H1 (cell line): ENCODE results near the gene PAF1. TPM values are rescaled to one million over a fixed set of nuclear protein-coding genes. Genes with fewer than 3 reads are reported as not detected.

Source experiments
- CTCF ChIA-PET: fragments of 300-600 bp; sonication (Branson Sonifier 250); formaldehyde crosslinking; loops from one replicate; lab custom pipeline; 2021; ENCODE audit not compliant: partially characterized antibody; lab: Charles Lee
- POLR2A ChIA-PET: fragments of 300-600 bp; sonication (Branson Sonifier 250); formaldehyde crosslinking; loops from one replicate; lab custom pipeline; 2021; ENCODE audit warnings: inconsistent platforms; ENCODE audit not compliant: partially characterized antibody; lab: Charles Lee
- DNase-seq, 2 experiments: peaks; one replicate each; pipeline versions ENCODE4 v3.0.0 to v3.0.0-alpha.2; 2010 to 2022; ENCODE audit warnings: low spot score in 2 of 2, low read depth in 1 of 2, mixed read lengths in 1 of 2
- FAIRE-seq: peaks from 2 replicates; lab custom pipeline; 2011; peaks lifted over from hg19 to GRCh38; lab: Jason Lieb, UNC
- H2AFZ ChIP-seq: 2 replicates; pipeline ENCODE4 v1.8.1; 2012; ENCODE audit warnings: low read length, inconsistent platforms
- H2AK5ac ChIP-seq: 2 replicates; pipeline ENCODE4 v1.6.1; 2013; ENCODE audit warnings: low read depth, low read length
- H2BK120ac ChIP-seq: replicated peaks from 2 replicates; pipeline ENCODE3; 2013; ENCODE audit warnings: low read depth, low read length, inconsistent platforms
- H2BK12ac ChIP-seq: 2 replicates; pipeline ENCODE4 v1.6.1; 2013; ENCODE audit warnings: low read depth, low read length
- H2BK15ac ChIP-seq: 2 replicates; pipeline ENCODE4 v1.6.1; 2013; ENCODE audit warnings: low read length
- H2BK20ac ChIP-seq: 2 replicates; pipeline ENCODE4 v1.6.1; 2013; ENCODE audit warnings: low read length
- H2BK5ac ChIP-seq: 2 replicates; pipeline ENCODE4 v1.6.1; 2013; ENCODE audit warnings: low read depth, low read length
- H3K14ac ChIP-seq: 2 replicates; pipeline ENCODE4 v1.6.1; 2013; ENCODE audit warnings: inconsistent platforms; ENCODE audit not compliant: insufficient read length
- H3K18ac ChIP-seq: 2 replicates; pipeline ENCODE4 v1.6.1; 2013; ENCODE audit warnings: low read length; ENCODE audit errors: extremely low read depth
- H3K23ac ChIP-seq: 2 replicates; pipeline ENCODE4 v1.6.1; 2013; ENCODE audit warnings: inconsistent platforms; ENCODE audit not compliant: insufficient read length
- H3K23me2 ChIP-seq: 2 replicates; pipeline ENCODE4 v1.6.1; 2013; ENCODE audit warnings: low read depth, low read length
- H3K27ac ChIP-seq: 2 replicates; pipeline ENCODE4 v1.6.1; 2011; ENCODE audit warnings: low read depth, low read length, inconsistent platforms
- H3K27me3 ChIP-seq, 4 experiments: replicated peaks in 1 of 4; 1 replicate in 1 of 4; 2 replicates in 3 of 4; pipeline versions ENCODE4 v1.6.1 to v1.8.1; 2011 to 2013; ENCODE audit warnings: low read length in 3 of 4, mild to moderate bottlenecking in 3 of 4, inconsistent platforms in 2 of 4, mixed read lengths in 2 of 4, moderate library complexity in 1 of 4; ENCODE audit not compliant: control insufficient read depth in 3 of 4, insufficient read depth in 3 of 4; ENCODE audit errors: extremely low read depth in 1 of 4
- H3K36me3 ChIP-seq, 4 experiments: 2 replicates each; pipeline versions ENCODE4 v1.6.1 to v1.8.1; 2011 to 2013; ENCODE audit warnings: mild to moderate bottlenecking in 4 of 4, low read length in 3 of 4, moderate library complexity in 2 of 4, control low read depth in 1 of 4, inconsistent platforms in 1 of 4; ENCODE audit not compliant: insufficient read depth in 4 of 4, control insufficient read depth in 2 of 4
- H3K4ac ChIP-seq: replicated peaks from 2 replicates; pipeline ENCODE3; 2013; ENCODE audit warnings: low read length, low read depth, mixed read lengths, inconsistent platforms; ENCODE audit not compliant: insufficient read length
- H3K4me1 ChIP-seq, 4 experiments: replicated peaks in 1 of 4; 1 replicate in 1 of 4; 2 replicates in 3 of 4; pipeline versions ENCODE4 v1.6.1 to v1.8.1; 2011 to 2013; ENCODE audit warnings: low read length in 3 of 4, inconsistent platforms in 2 of 4, mixed read lengths in 1 of 4; ENCODE audit not compliant: insufficient read depth in 4 of 4, control insufficient read depth in 3 of 4
- H3K4me2 ChIP-seq, 2 experiments: 2 replicates each; pipeline versions ENCODE4 v1.6.1 to v1.8.1; 2011 to 2013; ENCODE audit warnings: low read depth in 2 of 2, low read length in 2 of 2, control low read depth in 1 of 2, inconsistent platforms in 1 of 2, mild to moderate bottlenecking in 1 of 2; ENCODE audit not compliant: insufficient read depth in 1 of 2
- H3K4me3 ChIP-seq, 4 experiments: fragments of 200-600, 300-600 bp in 1 of 4; sonication (generic), shearing (Covaris generic), sonication (Bioruptor Twin) in 1 of 4; 2 replicates each; pipeline versions ENCODE4 v1.5.1 to v1.8.1; 2011 to 2016; ENCODE audit warnings: low read length in 4 of 4, low read depth in 3 of 4, control low read depth in 2 of 4, inconsistent platforms in 2 of 4, mild to moderate bottlenecking in 2 of 4, mixed read lengths in 1 of 4, moderate library complexity in 1 of 4; ENCODE audit not compliant: insufficient read depth in 2 of 4; ENCODE audit errors: extremely low read depth in 1 of 4
- H3K56ac ChIP-seq: replicated peaks from 2 replicates; pipeline ENCODE3; 2013; ENCODE audit warnings: low read depth, mild to moderate bottlenecking, mixed read lengths, low read length, inconsistent platforms; ENCODE audit not compliant: insufficient read length
- H3K79me1 ChIP-seq: 2 replicates; pipeline ENCODE4 v1.6.1; 2013; ENCODE audit warnings: low read depth, low read length, control low read depth
- H3K79me2 ChIP-seq, 2 experiments: 2 replicates each; pipeline versions ENCODE4 v1.6.1 to v1.8.1; 2012 to 2013; ENCODE audit warnings: low read length in 2 of 2, mild to moderate bottlenecking in 2 of 2, inconsistent platforms in 1 of 2; ENCODE audit not compliant: insufficient read depth in 2 of 2, control insufficient read depth in 1 of 2
- H3K9ac ChIP-seq, 4 experiments: replicated peaks in 1 of 4; 1 replicate in 1 of 4; 2 replicates in 3 of 4; pipeline versions ENCODE4 v1.6.1 to v1.8.1; 2011 to 2013; ENCODE audit warnings: low read depth in 3 of 4, low read length in 3 of 4, control low read depth in 2 of 4, mild to moderate bottlenecking in 2 of 4, moderate library complexity in 2 of 4, inconsistent platforms in 1 of 4; ENCODE audit errors: extremely low read depth in 1 of 4
- H3K9me3 ChIP-seq, 2 experiments: 2 replicates each; pipeline versions ENCODE4 v1.6.1 to v1.8.1; 2012 to 2013; ENCODE audit warnings: mild to moderate bottlenecking in 2 of 2, moderate library complexity in 2 of 2, control low read depth in 1 of 2, inconsistent platforms in 1 of 2, low read depth in 1 of 2, low read length in 1 of 2, mixed read lengths in 1 of 2; ENCODE audit not compliant: insufficient read depth in 2 of 2
- H4K20me1 ChIP-seq, 2 experiments: replicated peaks in 1 of 2; 2 replicates each; pipeline versions ENCODE3 to v1.8.1; 2011 to 2013; ENCODE audit warnings: inconsistent platforms in 2 of 2, low read length in 2 of 2, mild to moderate bottlenecking in 1 of 2; ENCODE audit not compliant: insufficient read depth in 2 of 2, control insufficient read depth in 1 of 2
- H4K5ac ChIP-seq: 2 replicates; pipeline ENCODE4 v1.6.1; 2013; ENCODE audit warnings: low read length, low read depth, mixed read lengths, inconsistent platforms; ENCODE audit not compliant: insufficient read length
- H4K8ac ChIP-seq: 2 replicates; pipeline ENCODE4 v1.8.0; 2013; ENCODE audit warnings: mild to moderate bottlenecking, moderate library complexity, low read length, inconsistent platforms; ENCODE audit not compliant: insufficient read depth; ENCODE audit errors: extremely low read depth
- H4K91ac ChIP-seq: replicated peaks from 2 replicates; pipeline ENCODE3; 2013; ENCODE audit warnings: low read length, mixed read lengths, inconsistent platforms; ENCODE audit not compliant: insufficient read length
- ASH2L ChIP-seq: fragments of 200-600, 300-600 bp; sonication (generic); IDR thresholded peaks from one replicate; pipeline ENCODE4 v1.7.1; 2017; ENCODE audit warnings: low read length
- CBX5 ChIP-seq: fragments of 300-800, 300-1000 bp; sonication (generic); IDR thresholded peaks from 2 replicates; pipeline ENCODE4 v1.7.1; 2016; ENCODE audit warnings: antibody characterized with exemption, low read length, low read depth
- CREB1 ChIP-seq: IDR thresholded peaks from 2 replicates; pipeline ENCODE4 v1.6.1; 2012; ENCODE audit warnings: inconsistent platforms
- CTBP2 ChIP-seq: IDR thresholded peaks from 2 replicates; pipeline ENCODE4 v1.7.0; 2011; ENCODE audit warnings: borderline replicate concordance, mild to moderate bottlenecking, moderate library complexity, mixed read lengths, low read length; ENCODE audit not compliant: insufficient read depth, insufficient read length
- EZH2 ChIP-seq: fragments of 200-600 bp; sonication (generic); IDR thresholded peaks from 2 replicates; pipeline ENCODE4 v1.7.1; 2012; ENCODE audit warnings: low read depth, mild to moderate bottlenecking, moderate library complexity, low read length, inconsistent platforms; ENCODE audit not compliant: severe bottlenecking
- JUN ChIP-seq: IDR thresholded peaks from 2 replicates; pipeline ENCODE4 v1.6.1; 2011; ENCODE audit warnings: low read depth, mild to moderate bottlenecking, improper control_type of control experiment, low read length
- KDM5A ChIP-seq: fragments of 200-600 bp; IDR thresholded peaks from 2 replicates; pipeline ENCODE4 v1.7.1; 2012; ENCODE audit warnings: mild to moderate bottlenecking, low read length, inconsistent platforms, mixed read lengths
- POU5F1 ChIP-seq: IDR thresholded peaks from 2 replicates; pipeline ENCODE4 v1.6.1; 2011; ENCODE audit warnings: low read depth, mild to moderate bottlenecking, low read length, moderate library complexity
- RAD21 ChIP-seq, 2 experiments: IDR thresholded peaks in 1 of 2; conservative IDR thresholded peaks in 1 of 2; 2 replicates each; pipeline ENCODE4 v1.6.1; 2011; ENCODE audit warnings: low read depth in 2 of 2, low read length in 2 of 2, improper control_type of control experiment in 1 of 2, inconsistent platforms in 1 of 2, mild to moderate bottlenecking in 1 of 2, moderate library complexity in 1 of 2
- RXRA ChIP-seq: IDR thresholded peaks from 2 replicates; pipeline ENCODE4 v1.6.1; 2011; ENCODE audit warnings: low read depth, mild to moderate bottlenecking, low read length, moderate library complexity; ENCODE audit not compliant: insufficient read depth
- SIRT6 ChIP-seq: IDR thresholded peaks from one replicate; pipeline ENCODE4 v1.7.1; 2012; ENCODE audit warnings: low read length, inconsistent platforms
- SUZ12 ChIP-seq: fragments of 200-600 bp; sonication (generic); IDR thresholded peaks from 2 replicates; pipeline ENCODE4 v1.6.1; 2012; ENCODE audit warnings: mild to moderate bottlenecking, inconsistent platforms, low read length, moderate library complexity, mixed read lengths
- TAF1 ChIP-seq: IDR thresholded peaks from 2 replicates; pipeline ENCODE4 v1.6.1; 2011; ENCODE audit warnings: mild to moderate bottlenecking, low read depth, low read length
- WGBS, 2 experiments: shearing (Covaris generic) in 1 of 2; methylation state at CpG; one replicate each; pipeline versions ENCODE4 v1.1.6 to v1.1.7; 2013 to 2015; ENCODE audit warnings: low lambda C conversion rate in 2 of 2, mixed read lengths in 2 of 2, inconsistent platforms in 1 of 2, low coverage in 1 of 2, missing lambda C conversion rate in 1 of 2; ENCODE audit not compliant: insufficient replicate concordance in 2 of 2, insufficient coverage in 1 of 2, insufficient read length in 1 of 2; ENCODE audit errors: extremely low coverage in 1 of 2, missing lambda C conversion rate in 1 of 2; 5-methylcytosine and 5-hydroxymethylcytosine counted together
- polyA plus RNA-seq, 7 experiments: library from polyadenylated mRNA; depleted of rRNA in 3 of 7; stranded (reverse) in 5 of 7; unstranded in 2 of 7; fragments of >200 nt in 5 of 7; fragments of 200-250 nt in 2 of 7; gene quantifications; 1 replicate in 5 of 7; 2 replicates in 1 of 7; 4 replicates in 1 of 7; pipeline versions ENCODE4 v1.2.1 to v1.2.3, GENCODE V29; 2011 to 2013; ENCODE audit warnings: missing spikeins in 2 of 7, mixed read lengths in 2 of 7
- total RNA-seq: library from RNA; stranded (reverse); fragmentation: NEBNext Ultra II Directional; extraction: Animal tissue kit (Norgen Biotek cat#: 25700); gene quantifications from 2 replicates; pipeline ENCODE4 v1.2.1, GENCODE V29; 2021

The PAF1 gene
- total and polyA plus RNA-seq, 2 of the 8 experiments (the other 6 are each of a cell fraction or from before 2014, with no cell fraction given): 31.4 to 58.6 TPM

DNA sequence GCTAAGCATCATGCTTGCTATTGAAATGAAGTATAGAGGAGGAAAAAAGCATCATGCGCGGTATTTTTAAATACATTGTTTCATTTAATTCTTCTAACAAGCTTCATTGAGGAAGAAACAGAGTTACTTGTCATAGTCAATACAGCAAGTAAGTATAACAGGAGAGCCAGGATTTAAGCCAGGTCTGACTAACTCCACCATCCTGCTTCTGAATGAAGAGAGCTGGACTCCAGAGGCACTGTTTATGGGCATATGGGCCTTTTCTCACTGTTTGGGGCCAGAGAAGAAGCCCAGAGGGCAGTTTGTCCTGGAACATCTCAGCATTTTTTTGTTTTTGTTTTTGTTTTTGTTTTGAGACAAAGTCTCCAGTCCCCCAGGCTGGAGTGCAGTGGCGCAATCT lies 40.8 kb downstream of the PAF1 start:
- H3K27me3 ChIP-seq: no peaks in the 10 kb centered on the region
- H2BK12ac ChIP-seq: no peak overlapping the region
- no peak overlapping the region for H2AFZ ChIP-seq
- no peak overlapping the region for H3K23ac ChIP-seq
- H3K79me2 ChIP-seq: peaks cover 0 to 14% of the 10 kb centered on the region in 2 experiments; a peak in 2 of 4 replicates
- H3K4me3 ChIP-seq: no peak overlapping the region
- no peak overlapping the region for H3K18ac ChIP-seq
- no peak overlapping the region for H2BK5ac ChIP-seq
- H3K4me1 ChIP-seq: no peaks in the 10 kb centered on the region
- no peak overlapping the region for H2BK120ac ChIP-seq
- no peak overlapping the region for H3K4ac ChIP-seq
- TF ChIP-seq RAD21 (IDR thresholded peaks at IDR 0.05 in 1 of 2, conservative IDR thresholded peaks at IDR 0.05 in 1 of 2; ENCODE audit: low read depth in 2 of 2, low read length in 2 of 2): no peak
- no peak for TF ChIP-seq CTBP2
- no peak for TF ChIP-seq POU5F1
- no peak for TF ChIP-seq SIRT6
- TF ChIP-seq KDM5A: no peak
- no peak for TF ChIP-seq TAF1
- TF ChIP-seq ASH2L: no peak
- no peak for TF ChIP-seq RXRA
- TF ChIP-seq EZH2: no peak
- no peak for TF ChIP-seq CREB1
- TF ChIP-seq CBX5: no peak
- no peak for TF ChIP-seq JUN
- TF ChIP-seq SUZ12: no peak
- H3K23me2 ChIP-seq: no peaks in the 10 kb centered on the region
- ChIA-PET CTCF (interaction anchor here (1.0 to 1.4 kb wide), 5 partner anchors 9 to 138 kb away, joined by 4 to 6 read pairs (median 4); no protein-coding TSS in a partner anchor), POLR2A (interaction anchor here (0.8 to 1.6 kb wide), 3 partner anchors 21 to 41 kb away, joined by 3 to 6 read pairs (median 3); partner anchors contain the start of genes MED29 and PAF1)
- 95% methylated on average over 3 of the region's 3 CpGs; no CpG with 5 or more reads in 1 of the 2 experiments for WGBS, 2 experiments
- peaks cover 7 to 32% (median 16%) of the 10 kb centered on the region in 4 experiments; a peak in 6 of 8 replicates for H3K36me3 ChIP-seq
- H3K56ac ChIP-seq: no peak overlapping the region
- H3K14ac ChIP-seq: no peak overlapping the region
- DNase-seq: no peak
- H3K4me2 ChIP-seq: no peak overlapping the region
- no peak overlapping the region for H3K27ac ChIP-seq
- H4K20me1 ChIP-seq: peaks cover 13 to 22% of the 10 kb centered on the region in 2 experiments
- no peak for FAIRE-seq
- H2BK20ac ChIP-seq: no peak overlapping the region
- no peak overlapping the region for H4K91ac ChIP-seq
- H2AK5ac ChIP-seq: no peak overlapping the region
- no peak overlapping the region for H3K9ac ChIP-seq
- no peak overlapping the region for H2BK15ac ChIP-seq
- H3K9me3 ChIP-seq: no peaks in the 10 kb centered on the region
- peaks cover 9% of the 10 kb centered on the region for H3K79me1 ChIP-seq
- no peak overlapping the region for H4K5ac ChIP-seq
- no peak overlapping the region for H4K8ac ChIP-seq
